Progenitor cell of endocrine pancreas (in vitro differentiated cells): ENCODE results near the gene CASP8AP2. TPM values are rescaled to one million over a fixed set of nuclear protein-coding genes. Genes with fewer than 3 reads are reported as not detected.
"Not testable (repeated sequence)": the region's sequence is repeated elsewhere in the genome, so short reads cannot be mapped to it uniquely, and the experiment has no call there.

Source experiments
- DNase-seq: peaks from one replicate; pipeline ENCODE4 v3.0.0; 2021; ENCODE audit warnings: low spot score; ENCODE audit not compliant: unreplicated experiment
- H3K27ac Mint-ChIP-seq: 2 replicates; pipeline ENCODE4 v1.8.0; 2021; ENCODE audit warnings: mild to moderate bottlenecking, moderate library complexity, mixed read lengths
- H3K27me3 Mint-ChIP-seq: 2 replicates; pipeline ENCODE4 v1.8.0; 2021; ENCODE audit warnings: mixed read lengths
- H3K36me3 Mint-ChIP-seq: 2 replicates; pipeline ENCODE4 v1.8.0; 2022; ENCODE audit warnings: mixed read lengths; ENCODE audit not compliant: insufficient read depth
- H3K4me1 Mint-ChIP-seq: 2 replicates; pipeline ENCODE4 v1.8.0; 2021; ENCODE audit warnings: low read depth, mixed read lengths
- H3K4me3 Mint-ChIP-seq: 2 replicates; pipeline ENCODE4 v1.8.0; 2021; ENCODE audit warnings: low read depth, mild to moderate bottlenecking, moderate library complexity, mixed read lengths
- H3K9me3 Mint-ChIP-seq: 2 replicates; pipeline ENCODE4 v1.8.0; 2021; ENCODE audit warnings: low read depth, mixed read lengths
- long read RNA-seq: library from polyadenylated mRNA; unstranded; transcript quantifications from one replicate; pipeline ENCODE4 v2.0.0, GENCODE V29; 2020
- total RNA-seq: library from RNA; stranded (reverse); gene quantifications from 2 replicates; pipeline ENCODE4 v1.2.1, GENCODE V29; 2021
- TF ChIP-seq, protein P1 (sequence below): fragments of 200-600 bp; sonication (generic); IDR thresholded peaks from one replicate; pipeline ENCODE4 v1.5.0; 2021; ENCODE audit warnings: antibody characterized with exemption, mild to moderate bottlenecking; ENCODE audit not compliant: unreplicated experiment

Gene CASP8AP2
- 31.4 and 31.9 TPM in 2 replicates for total RNA-seq
- long read RNA-seq, transcript CASP8AP2-202 (7 exons, 1,280 nt) = major isoform, 10 of 36 reads
- long read RNA-seq, partial matches to known transcripts = 9 of 36 reads
- long read RNA-seq, other reads (novel, unspliced or antisense) = 15 of 36 reads

DNA sequence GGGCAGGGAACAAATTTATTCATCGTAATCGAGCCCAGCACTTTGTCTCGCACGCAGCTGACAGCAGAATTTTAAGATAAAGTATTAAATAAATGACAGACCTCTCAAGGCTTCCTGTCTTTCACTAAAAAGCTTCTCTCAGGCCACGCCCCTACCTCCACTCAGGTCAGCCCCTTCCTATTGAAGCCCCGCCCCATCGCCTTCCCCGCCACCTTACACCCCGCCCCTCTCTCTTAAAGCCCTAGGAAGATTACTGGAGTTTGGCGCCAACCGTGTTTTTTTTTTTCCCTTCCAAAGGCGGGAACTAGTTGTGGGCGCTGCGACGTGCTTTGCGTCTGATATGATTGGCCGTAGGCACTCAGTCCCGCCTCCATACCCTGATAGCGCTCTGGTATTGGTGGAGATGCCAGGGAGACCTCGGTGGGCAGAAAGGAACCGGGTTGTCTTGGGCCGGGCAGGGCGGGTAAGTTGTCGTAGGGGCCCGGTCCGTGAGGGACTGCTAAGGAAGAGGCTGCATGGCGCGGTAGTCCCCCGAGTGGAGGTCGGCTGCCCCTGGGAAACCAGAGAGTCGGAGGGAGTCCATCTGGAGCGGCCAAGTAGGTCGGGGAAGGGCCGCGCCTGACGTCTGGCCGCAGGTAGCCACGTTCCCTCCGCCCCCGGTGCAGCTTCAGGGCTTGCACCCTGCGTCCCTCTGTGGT is at the start of gene CASP8AP2:
Gene CASP8AP2, plus strand, starts transcription at position 409 of the 698 bp plus-strand sequence.
- Mint-ChIP-seq H3K27me3 (no peaks in the 10 kb centered on the region), H3K4me1 (peaks cover 11% of the 10 kb centered on the region), H3K9me3 (no peaks in the 10 kb centered on the region), H3K36me3 (peaks cover 10% of the 10 kb centered on the region), H3K4me3 (peak within 1 kb of the TSS; percentile 98), H3K27ac (peak within 1 kb of the TSS; percentile 97)
- DNase-seq = peak; percentile 80
- TF ChIP-seq, protein P1, sequence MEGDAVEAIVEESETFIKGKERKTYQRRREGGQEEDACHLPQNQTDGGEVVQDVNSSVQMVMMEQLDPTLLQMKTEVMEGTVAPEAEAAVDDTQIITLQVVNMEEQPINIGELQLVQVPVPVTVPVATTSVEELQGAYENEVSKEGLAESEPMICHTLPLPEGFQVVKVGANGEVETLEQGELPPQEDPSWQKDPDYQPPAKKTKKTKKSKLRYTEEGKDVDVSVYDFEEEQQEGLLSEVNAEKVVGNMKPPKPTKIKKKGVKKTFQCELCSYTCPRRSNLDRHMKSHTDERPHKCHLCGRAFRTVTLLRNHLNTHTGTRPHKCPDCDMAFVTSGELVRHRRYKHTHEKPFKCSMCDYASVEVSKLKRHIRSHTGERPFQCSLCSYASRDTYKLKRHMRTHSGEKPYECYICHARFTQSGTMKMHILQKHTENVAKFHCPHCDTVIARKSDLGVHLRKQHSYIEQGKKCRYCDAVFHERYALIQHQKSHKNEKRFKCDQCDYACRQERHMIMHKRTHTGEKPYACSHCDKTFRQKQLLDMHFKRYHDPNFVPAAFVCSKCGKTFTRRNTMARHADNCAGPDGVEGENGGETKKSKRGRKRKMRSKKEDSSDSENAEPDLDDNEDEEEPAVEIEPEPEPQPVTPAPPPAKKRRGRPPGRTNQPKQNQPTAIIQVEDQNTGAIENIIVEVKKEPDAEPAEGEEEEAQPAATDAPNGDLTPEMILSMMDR = no peak

GRCh38 chr6:89781070-89782034 is 48.3 kb upstream of the CASP8AP2 start:
- H3K27ac Mint-ChIP-seq = no peak overlapping the region
- peaks cover 7% of the 10 kb centered on the region for H3K9me3 Mint-ChIP-seq
- H3K27me3 Mint-ChIP-seq = no peaks in the 10 kb centered on the region
- TF ChIP-seq, protein P1 = no peak
- peaks cover 53% of the 10 kb centered on the region for H3K36me3 Mint-ChIP-seq
- no peak for DNase-seq
- H3K4me3 Mint-ChIP-seq = no peak overlapping the region
- no peaks in the 10 kb centered on the region for H3K4me1 Mint-ChIP-seq

DNA sequence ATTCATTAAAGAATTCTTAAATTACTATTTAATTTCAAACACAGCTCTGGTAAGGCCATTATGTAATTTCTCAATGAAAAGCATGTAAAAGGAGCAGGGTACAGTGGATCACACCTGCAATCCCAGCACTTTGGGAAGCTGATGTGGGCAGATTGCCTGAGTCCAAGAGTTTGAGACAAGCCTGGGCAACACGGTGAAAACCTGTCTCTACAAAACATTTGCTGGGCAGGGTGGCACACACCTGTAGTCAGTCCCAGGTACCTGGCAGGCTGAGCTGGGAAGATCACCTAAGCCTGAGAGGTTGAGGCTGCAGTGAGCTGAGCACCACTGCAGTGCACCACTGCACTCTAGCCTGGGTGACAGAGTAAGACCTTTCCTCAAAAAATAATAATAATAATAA is 47.5 kb upstream of the CASP8AP2 start:
- H3K9me3 Mint-ChIP-seq = peaks cover 7% of the 10 kb centered on the region
- TF ChIP-seq, protein P1 = no peak
- DNase-seq = no peak
- H3K4me3 Mint-ChIP-seq = no peak overlapping the region
- no peak overlapping the region for H3K27ac Mint-ChIP-seq
- peaks cover 4% of the 10 kb centered on the region for H3K4me1 Mint-ChIP-seq
- no peaks in the 10 kb centered on the region for H3K27me3 Mint-ChIP-seq
- H3K36me3 Mint-ChIP-seq = peaks cover 57% of the 10 kb centered on the region

DNA sequence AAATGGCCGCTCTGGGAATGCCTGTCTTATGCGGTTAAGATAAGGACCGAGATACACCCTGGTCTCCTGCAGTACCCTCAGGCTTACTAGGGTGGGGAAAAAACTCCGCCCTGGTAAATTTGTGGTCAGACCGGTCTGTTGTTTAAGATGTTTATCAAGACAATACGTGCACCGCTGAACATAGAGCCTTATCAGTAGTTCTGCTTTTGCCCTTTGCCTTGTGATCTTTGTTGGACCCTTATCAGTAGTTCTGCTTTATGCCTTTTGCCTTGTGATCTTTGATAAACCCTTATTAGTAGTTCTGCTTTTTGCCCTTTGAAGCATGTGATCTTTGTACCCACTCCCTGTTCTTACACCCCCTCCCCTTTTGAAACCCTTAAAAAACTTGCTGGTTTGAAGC is 46.4 kb upstream of the CASP8AP2 start:
- peaks cover 55% of the 10 kb centered on the region for H3K36me3 Mint-ChIP-seq
- H3K4me3 Mint-ChIP-seq, H3K27ac Mint-ChIP-seq, H3K9me3 Mint-ChIP-seq, H3K27me3 Mint-ChIP-seq, DNase-seq: not testable (repeated sequence)
- peaks cover 12% of the 10 kb centered on the region for H3K4me1 Mint-ChIP-seq

DNA sequence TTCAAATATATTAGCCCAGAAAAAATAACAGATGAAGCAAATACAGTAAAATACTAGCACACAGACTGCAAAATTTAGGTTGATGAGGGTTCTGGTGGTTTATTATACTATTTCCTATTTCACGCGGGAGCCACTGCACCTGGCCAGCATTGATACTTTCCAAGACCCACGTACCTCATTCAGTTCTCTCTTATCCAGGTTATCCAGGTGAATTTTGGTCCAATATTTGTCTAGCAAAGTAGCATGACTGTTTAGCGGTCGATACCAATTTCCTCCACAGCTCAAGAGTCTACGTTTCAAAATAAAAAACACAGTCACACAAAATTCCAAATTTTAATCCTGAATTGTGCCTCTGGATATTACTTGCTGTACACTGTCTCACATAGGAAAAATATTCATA is 44.8 kb upstream of the CASP8AP2 start:
- Mint-ChIP-seq H3K36me3 (peaks cover 56% of the 10 kb centered on the region), H3K9me3 (peaks cover 7% of the 10 kb centered on the region), H3K27ac (no peak overlapping the region), H3K4me1 (peaks cover 12% of the 10 kb centered on the region), H3K4me3 (no peak overlapping the region), H3K27me3 (no peaks in the 10 kb centered on the region)
- TF ChIP-seq, protein P1 = no peak
- DNase-seq = no peak
